ENCODE results near the gene TAX1BP1.

DNA sequence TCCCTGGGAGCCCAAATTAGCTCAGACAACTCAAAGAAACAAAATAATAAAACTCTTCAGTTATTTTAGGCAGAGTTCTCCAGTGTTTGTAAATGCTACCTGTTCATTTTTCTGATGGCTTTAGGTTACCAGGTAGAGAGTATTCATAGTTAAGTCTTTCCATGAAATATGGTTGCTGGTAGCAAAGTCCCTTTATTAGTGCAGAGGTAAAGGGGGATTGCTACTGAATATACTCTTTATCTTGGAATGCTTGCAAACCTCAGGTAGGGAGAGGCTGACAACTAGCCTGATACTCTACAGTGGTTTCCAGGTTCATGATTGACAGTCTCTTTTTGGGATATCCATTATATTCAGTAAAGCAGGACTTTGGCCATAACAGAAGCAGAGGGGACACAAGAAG, 6.5 kb downstream of the TAX1BP1 start:
- TF ChIP-seq, protein P1, sequence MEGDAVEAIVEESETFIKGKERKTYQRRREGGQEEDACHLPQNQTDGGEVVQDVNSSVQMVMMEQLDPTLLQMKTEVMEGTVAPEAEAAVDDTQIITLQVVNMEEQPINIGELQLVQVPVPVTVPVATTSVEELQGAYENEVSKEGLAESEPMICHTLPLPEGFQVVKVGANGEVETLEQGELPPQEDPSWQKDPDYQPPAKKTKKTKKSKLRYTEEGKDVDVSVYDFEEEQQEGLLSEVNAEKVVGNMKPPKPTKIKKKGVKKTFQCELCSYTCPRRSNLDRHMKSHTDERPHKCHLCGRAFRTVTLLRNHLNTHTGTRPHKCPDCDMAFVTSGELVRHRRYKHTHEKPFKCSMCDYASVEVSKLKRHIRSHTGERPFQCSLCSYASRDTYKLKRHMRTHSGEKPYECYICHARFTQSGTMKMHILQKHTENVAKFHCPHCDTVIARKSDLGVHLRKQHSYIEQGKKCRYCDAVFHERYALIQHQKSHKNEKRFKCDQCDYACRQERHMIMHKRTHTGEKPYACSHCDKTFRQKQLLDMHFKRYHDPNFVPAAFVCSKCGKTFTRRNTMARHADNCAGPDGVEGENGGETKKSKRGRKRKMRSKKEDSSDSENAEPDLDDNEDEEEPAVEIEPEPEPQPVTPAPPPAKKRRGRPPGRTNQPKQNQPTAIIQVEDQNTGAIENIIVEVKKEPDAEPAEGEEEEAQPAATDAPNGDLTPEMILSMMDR (IDR thresholded peaks at IDR 0.05): no peak
- no peak for TF ChIP-seq POLR2A (IDR thresholded peaks at IDR 0.05)
